GM21723 (cell line): ENCODE measurements around the gene CST3.
"Not testable (repeated sequence)": the region's sequence is repeated elsewhere in the genome, so short reads cannot be mapped to it uniquely, and the experiment has no call there.

ENCODE experiments used
- ATAC-seq: cut with Tn5 transposase; IDR thresholded peaks from one replicate; pipeline ENCODE4 v1.9.1; 2021; ENCODE audit warnings: mild to moderate bottlenecking, moderate library complexity; ENCODE audit not compliant: unreplicated experiment

CST3 gene

DNA sequence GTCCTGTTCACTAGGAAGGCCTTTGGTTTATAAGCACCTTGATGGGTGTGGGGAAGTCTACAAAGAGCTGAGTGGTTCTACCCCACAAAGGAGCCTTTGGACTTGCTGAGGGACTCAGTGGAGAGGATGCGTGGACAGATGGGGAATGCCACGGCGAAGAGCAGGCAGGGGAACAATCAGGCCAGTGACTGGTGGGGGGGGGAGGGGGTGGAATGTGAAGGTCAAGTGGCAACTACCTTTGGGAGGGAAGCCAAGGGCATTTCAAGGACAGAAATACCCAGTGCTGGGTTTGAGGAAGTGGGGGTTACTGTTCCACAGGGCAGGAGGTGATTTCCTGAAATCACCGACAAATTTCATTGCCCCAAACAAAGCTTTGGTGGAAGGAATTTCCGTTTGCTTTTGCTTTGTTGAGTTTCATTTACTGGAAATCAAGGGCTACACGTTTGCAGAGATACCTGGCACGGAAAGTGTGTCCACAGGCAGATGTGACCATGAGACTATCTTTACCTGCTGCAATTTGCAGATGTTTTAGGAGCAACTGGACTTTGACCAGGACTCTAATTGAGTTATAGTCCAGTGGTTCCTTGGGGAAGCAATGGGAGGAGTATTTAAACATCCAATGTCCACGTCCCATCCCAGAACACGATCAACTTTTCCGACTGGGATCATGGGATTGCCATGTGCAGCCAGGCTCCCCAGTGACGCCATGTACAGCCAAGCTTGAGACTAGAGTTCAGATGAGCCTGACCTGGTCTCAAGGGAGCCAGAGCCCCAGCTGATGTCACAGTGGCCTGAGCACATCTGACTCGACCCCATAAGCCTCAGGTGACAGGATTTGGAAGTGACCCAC, 8.0 kb downstream of the CST3 start:
- ATAC-seq, result no peak

DNA sequence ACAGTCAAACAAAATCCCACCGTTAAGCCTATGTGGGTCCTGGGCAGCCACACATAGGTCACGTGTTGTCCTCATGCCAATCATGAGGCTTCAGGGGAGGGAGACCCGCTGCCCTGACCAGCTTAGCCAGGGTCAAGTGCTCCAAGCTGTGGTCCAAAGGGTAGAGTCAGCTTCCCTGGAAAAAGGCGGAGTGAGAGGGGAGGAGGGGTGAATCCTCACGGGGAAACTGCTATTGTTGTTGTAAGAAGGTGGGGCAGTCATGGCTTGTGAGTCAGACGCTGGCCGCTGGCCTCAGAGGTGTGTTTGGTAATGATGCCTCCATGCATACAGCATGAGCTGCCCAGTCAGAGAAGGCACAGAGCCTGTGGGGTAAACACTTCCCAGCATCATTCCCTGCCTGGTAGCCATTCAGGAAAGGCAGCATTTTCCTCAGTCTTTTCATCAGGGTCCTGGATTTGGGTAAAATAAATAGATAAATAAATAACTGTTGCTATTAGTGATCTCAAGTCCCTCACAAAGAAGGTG, 8.7 kb downstream of the CST3 start:
- ATAC-seq, result no peak

DNA sequence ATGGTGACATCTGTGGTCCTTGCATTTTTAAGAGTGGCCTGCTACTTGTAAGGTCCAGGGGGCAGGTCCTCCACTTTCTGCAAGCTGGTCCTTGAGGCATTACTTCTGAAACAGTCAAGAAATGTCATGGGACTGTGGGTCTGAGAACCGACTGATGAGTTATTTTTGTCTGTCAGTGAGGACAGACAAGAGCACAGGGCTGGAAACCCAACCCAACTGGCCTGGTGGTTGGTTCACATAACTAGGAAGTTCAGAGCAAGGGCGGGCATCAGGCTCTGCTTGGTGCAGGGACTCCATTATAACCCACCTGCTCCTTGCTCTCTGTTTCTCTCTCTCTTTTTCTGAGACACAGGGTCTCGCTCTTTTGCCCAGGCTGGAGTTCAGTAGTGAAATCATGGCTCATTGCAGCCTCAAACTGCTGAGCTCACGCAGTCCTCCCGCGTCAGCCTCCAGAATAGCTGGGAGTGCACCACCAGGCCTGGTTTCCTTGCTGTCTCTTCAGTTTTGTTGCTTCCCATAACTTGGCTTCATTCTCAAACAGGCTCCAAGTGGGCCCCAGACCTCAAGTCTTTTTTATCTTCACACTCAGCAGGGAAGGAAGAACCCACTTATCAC, 9.2 kb downstream of the CST3 start:
- no peak for ATAC-seq

DNA sequence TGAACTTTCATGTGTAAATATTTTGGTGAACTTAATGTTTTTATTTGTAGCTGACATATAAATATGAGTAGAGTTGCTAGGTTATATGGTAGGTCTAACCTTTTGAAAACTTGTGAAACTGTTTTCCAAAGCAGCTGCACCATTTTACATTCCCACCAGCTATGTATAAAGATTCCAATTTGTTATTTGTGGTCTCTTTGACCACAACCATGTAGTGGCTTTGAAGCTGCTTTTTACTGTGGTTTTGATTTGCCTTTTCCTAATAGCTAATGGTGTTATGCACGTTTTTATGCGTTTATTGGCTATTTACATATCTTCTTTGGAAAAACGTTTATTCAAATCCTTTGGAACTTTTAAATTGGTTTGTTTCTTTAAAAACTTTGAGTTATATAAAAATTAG, 10.3 kb downstream of the CST3 start:
- ATAC-seq, result no peak

DNA sequence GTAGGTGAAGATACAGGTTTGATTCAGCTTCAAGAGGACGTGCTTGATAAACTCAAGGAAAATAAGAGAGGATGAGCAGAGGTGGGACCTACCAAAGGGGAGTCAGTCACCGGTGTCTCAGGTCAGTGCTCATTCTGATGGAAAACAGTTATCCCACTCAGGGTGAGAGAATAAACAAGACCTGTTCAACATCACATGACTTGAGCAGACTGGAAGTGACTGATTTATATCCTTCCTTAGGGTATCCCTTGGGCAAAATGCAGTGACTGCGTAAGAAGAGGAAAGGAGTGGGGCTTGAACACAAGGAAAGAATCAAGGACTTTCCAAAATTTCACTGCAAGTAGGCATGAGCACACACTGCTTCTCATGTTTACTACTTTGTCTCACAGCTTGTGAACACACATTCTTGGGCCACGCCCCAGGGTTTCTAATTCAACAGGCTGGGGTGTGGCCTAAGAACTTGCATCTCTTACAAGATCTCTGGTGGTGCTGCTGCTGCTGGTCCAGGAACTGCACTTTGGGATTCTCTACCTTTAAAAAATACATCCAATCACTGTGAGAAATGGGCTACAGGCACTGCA, 11.6 kb downstream of the CST3 start:
- ATAC-seq, result no peak

DNA sequence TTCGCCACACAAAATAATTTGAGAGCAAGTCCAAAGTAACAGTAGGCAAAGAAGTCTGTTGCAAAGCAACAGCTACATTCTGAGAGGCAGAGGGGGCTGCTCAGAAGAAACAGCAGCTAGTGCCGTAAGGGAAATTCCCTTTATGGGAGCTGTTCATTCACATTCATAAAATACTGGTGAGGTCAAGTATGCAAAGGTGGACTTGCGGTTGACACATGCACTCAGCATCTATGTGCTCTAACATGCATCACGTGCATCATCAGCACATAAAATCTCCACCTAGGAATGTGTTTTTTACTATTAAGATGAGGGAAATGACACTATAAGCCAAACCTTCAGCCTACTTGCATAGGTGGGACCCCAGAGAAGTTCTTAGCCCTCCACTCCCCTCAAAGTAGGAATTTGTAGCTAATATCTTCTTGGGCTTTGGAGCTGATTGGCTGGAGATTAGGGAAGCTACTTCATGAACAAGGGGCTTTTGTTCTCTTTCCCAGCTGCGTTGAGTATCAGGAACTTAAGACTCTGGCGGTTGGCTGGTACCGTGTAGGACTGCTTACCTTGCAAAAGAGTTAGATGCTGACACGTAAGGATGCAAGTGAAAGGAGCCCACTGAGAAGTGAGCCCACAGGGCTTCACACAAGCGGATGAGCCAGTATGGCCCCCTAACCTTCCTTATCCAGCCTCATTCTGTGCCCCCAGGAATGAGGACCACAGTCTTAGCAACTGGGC, 12.4 kb downstream of the CST3 start:
- ATAC-seq, result no peak

DNA sequence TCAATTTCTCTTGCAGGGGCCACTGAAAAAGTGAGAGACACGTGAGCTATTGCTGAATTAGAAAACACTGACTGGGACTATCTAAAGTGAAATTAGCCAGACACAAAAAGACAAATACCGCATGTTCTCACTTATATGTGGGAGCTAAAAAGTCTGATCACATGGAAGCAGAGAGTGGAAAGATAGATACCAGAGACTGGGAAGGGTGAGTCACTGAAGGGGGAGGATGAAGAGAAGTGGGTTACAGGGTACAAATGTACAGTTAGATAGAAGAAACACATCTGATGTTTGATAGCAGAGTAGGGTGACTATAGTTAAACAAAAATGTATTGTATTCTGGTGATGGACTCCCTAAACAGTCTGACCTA, 13.4 kb downstream of the CST3 start:
- ATAC-seq, result no peak

DNA sequence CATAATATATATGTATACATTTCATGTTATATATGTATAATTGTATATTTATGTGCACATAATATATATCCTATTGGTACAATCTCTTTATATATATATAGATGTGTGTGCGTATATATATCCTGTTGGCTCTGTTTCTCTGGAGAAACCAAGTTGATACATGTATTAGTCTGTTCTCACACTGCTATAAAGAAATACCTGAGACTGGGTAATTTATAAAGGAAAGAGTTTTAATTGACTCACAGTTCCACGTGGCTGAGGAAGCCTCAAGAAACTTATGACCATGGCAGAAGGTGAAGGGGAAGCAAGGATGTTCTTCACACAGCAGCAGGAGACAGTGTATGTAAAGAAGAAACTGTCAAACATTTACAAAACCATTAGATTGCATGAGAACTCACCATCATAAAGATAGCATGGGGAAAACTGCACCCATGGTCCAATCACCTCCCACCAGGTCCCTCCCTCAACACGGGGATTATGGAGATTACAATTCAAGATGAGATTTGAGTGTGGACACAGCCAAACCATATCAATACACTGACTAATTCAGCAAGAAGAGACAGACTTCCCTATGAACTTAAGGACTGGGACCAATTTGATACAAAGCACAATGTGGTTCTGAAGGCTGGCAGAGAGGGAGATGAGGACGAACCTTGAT, 14.0 kb downstream of the CST3 start:
- ATAC-seq, result no peak

DNA sequence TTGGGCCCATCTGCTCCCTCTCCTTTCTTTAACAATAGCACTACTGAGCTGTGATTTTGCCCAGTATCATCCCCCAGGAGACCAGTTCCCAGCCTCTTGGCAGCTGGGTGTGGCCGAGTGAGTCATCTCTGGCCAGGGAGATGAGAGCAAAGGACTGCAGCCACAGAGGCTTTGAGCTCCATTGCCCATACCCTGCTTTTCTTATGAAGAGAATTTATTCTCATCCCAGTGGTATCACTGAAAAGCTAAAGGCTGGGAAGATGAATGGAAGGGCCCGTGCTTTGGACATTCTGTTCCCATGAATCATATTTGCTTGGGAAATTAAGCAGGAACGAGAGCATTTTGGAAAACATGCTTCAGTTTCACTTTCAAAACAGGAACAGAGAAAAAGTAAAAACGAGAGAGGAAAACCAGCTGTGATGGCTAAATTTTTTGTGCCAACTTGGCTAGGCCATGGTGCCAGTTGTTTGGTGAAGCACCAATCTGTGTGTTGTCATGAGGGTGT, 14.9 kb downstream of the CST3 start:
- no peak for ATAC-seq

DNA sequence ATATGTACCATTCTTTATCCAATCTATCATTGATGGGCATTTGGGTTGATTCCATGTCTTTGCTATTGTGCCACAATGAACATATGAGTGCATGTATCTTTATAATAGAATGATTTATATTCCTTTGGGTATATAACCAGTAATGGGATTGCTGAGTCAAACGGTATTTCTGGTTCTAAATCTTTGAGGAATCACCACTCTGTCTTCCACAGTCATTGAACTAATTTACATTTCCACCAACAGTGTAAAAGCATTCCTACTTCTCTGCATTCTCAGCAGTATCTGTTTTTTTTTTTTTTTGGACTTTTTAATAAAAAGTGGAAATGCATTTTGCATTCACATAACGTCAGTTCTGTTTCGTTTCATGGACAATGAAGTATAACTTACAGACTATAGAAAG, 15.4 kb downstream of the CST3 start:
- not testable (repeated sequence) for ATAC-seq

DNA sequence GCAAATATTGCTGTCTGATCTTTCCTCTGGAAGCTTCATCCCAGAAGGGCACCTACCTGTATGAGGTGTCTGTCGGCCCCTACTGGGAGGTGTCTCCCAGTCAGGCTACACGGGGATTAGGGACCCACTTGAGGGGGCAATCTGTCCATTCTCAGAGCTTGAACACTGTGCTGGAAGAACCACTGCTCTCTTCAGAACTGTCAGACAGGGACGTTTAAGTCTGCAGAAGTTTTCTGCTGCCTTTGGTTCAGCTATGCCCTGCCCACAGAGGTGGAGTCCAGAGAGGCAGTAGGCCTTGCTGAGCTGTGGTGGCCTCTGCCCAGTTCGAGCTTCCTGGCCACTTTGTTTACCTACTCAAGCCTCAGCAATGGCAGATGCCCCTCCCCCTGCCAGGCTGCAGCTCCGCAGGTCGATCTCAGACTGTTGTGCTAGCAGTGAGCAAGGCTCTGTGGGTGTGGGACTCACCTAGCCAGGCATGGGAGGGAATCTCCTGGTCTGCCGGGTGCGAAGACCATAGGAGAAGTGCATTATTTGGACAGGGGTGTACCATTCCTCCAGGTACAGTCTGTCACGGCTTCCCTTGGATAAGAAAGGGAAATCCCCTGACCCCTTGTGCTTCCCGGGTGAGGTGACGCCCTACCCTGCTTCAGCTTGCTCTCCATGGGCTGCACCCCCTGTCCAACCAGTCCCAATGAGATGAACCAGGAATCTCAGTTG, 16.9 kb downstream of the CST3 start:
- ATAC-seq, result not testable (repeated sequence)

DNA sequence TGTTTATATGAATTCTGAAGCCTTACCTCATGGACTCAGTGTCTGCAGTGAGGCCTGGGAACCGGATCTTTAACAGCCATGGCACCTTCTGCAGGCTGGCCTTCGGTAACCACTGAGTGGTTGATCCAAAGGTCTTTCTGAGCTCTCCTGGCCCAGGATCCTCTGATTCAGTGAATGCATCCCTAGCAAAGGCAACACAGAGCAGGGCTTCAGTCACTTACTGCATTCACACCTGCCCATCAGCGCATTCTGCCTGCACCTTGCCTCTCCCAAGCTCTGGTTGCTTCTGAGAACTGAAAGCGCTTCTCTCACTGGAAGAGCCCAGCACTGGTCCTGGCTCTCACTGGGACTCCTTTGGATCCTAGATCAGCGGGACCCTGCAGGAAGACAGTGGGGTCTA, 23.6 kb downstream of the CST3 start:
- ATAC-seq, result no peak

DNA sequence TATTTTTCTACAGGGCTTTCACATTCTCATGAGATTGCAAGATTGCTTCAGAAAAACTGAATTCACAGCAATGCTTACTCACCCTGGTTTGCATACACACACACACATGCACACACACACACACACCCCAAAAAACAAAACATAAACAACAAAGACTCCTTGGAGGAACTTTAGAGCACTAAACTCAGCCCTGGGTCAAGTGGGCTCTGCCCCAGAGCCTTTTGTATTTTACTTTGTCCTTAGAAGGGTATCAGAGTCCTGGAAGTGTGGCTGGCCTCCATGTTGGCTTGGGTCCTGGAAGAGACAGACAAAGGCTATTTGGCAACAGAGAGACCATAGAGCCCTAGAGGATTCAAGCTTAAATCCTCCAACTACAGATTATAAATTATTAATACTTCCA, 24.1 kb downstream of the CST3 start:
- no peak for ATAC-seq

DNA sequence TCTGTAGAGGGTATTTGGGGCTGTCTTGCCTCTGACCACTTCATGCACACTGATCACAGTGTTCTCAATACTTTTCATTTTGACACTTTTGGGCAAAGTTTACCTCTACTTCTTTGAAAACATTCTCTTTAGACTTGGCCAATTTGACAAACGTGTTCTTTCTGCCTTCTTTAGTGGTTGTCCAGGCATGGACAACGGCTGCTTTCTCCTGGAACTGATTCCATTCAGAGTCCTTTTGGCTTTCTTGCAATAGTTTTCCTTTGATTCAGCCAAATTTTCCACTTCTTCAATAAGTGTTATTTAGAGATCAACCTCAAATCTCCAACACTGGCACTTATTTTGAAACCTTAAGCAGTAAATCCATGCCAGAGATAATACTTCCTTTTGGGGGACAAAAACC, 25.4 kb downstream of the CST3 start:
- no peak for ATAC-seq

DNA sequence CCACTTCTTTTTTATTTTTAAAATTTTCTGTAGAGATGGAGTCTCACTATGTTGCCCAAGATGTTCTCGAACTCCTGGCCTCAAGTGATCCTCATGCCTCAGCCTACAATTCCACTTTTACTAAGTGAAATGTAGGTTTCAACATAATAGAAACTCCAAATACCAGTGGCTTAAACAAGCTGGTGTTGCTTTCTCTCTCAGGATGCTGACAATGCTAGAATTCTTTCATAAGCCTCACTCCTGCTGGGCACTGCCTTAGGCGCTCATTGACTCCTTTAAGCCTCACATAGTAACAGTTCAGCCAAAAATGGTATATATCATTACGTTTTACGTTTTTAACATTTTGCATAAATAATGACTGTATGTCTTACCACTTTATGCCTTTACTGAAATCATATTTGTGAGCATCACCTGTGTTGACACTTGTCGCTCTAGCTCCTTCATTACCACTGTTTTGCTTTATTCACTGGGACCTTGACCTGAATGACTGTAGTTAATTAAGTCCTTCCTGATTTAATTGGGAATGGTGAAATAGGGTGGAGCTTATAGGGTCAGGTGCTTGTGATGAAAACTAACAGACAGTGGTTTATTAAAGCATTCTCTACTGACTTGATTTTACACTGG, 28.2 kb downstream of the CST3 start:
- ATAC-seq, result no peak

DNA sequence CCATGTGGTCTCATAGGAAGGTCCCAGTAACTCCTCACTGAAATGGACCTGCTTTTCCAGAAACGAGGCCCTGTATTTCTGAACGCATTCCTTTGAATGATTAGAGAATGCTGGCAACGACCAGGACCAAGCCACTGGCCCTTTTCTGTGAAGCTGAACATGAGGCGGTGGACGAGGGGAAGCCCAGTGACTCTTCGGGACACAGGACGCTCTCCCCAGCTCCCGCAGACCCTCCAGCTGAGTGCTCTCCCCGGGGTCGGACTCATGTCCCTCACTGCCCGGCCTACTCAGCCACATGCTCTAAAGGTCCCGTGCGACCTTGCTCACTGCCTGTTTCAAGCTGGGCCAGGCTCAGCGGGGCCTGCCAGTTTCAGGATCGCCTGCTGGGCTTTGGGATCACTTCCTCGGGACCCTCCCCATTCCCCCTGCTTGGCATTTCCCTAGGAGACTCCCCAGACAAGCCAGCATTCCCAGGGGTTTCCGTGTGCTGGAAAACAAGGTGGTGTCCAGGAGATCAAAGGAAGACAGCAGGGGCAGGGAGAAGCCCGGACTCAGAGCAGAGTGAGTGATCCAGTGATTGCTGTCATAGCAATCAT, 29.4 kb downstream of the CST3 start:
- no peak for ATAC-seq

DNA sequence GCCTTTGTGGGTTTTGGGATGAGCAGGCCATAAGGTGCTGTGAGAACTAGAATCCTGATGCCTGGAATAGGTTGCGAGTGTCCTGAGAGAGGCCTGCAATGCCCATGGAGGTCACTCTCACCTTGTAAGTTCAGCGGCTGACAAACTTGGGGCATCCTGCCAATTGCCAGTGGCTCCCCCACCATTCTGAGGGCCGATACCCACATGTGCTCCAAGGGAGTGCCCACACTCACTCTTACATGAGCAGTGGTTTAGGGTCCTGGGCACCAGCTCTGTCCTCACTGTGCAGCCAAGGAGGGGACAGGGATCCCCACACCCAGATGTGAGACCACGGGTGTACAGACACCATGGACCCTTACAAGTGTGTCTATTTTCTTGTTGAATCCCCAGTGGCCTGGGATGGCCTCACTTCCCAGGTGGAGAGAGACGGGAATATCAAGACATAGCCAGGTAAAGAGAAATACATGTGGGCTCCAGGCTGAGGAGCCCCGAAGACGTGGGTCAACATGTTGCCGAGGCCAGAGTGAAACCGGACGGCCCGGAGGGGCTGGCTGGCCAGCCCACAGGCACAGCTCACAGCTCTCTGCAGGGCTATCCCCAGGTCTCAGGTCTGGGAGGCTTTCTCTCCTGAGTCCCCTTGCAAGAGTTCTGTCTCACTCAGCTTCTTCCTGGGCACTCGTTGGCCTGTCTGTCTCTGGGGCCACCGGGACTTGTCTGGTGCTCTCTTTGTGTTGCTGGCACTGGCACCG, 30.1 kb downstream of the CST3 start:
- no peak for ATAC-seq

DNA sequence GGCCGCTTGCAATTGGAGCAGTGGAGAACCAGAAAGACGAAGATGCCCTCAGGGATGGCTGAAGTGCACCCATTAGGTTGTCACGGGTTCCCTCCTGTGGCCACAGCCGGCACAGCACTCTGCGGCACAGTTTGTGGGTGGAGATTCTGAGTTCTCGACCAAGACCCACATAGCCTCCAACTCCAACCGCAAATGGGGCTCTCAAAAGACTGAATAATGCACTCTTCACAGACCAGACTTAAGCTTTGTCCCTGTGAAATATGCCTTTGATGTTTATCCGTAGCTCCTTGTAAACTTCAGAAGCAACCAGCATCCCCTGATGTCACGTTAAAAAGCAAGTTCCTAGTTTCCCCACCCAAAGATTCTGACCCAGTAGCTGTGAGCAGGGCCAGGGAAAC, 31.1 kb downstream of the CST3 start:
- peak; percentile 91 for ATAC-seq
